ENCODE data around the gene GATB. TPM values are rescaled to one million over a fixed set of nuclear protein-coding genes. Genes with fewer than 3 reads are reported as not detected.

Gene GATB
- total RNA-seq, 3 donors from 2014 or later = 15.6 to 20.2 (median 17.2) TPM

DNA sequence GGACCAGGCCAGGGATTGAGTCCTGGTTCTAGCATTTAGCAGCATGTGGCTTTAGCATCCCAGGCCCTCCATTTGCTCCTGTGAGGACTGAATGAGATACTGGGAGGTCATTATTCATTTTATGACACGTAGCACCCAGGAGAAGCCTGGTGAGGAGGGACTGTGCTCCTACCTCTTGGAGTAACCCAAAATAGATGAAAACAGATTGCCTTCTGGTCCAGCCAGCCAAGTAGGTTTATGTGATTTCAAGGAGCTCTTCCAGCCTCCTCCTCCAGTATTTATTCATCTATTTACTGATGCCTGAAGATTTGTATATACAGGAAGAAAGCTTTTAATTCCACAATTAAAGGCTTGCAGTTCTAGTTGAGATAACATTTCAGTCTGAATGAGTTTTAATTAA, 109.3 kb downstream of the GATB start:
- intact Hi-C loops (cut with DNase I, micrococcal nuclease) = no loop called here
- Histone ChIP-seq H3K4me3 (no peak overlapping the region), H3K36me3 (ENCODE audit: low read depth) (no peaks in the 10 kb centered on the region)

DNA sequence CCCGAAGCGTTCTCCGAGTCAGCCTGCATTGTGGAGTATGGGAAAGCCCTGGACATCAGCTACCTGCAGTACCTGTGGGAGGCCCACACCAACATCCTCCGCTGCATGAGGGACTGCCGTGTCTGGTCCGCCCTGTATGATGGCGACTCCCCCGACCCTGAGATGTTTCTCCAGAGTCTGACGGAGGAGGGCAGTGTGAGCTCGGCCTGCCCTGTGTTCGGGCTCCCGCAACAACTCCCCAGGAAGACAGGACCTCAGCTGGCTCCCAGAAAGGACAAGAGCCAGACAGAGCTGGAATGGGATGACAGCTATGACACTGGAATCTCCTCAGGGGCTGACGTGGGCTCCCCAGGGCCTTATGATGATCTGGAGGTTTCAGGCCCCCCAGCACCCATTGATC, 111.3 kb downstream of the GATB start:
- Histone ChIP-seq H3K4me3 (no peak overlapping the region), H3K4me1 (ENCODE audit: low read depth) (no peaks in the 10 kb centered on the region), H3K36me3 (ENCODE audit: low read depth) (no peaks in the 10 kb centered on the region), H3K9me3 (no peaks in the 10 kb centered on the region)
- ATAC-seq (no peak), DNase-seq (peak in 1 of 3 donors; percentile 39)
- intact Hi-C loops (cut with DNase I, micrococcal nuclease) = no loop called here
- TF ChIP-seq, protein P1, sequence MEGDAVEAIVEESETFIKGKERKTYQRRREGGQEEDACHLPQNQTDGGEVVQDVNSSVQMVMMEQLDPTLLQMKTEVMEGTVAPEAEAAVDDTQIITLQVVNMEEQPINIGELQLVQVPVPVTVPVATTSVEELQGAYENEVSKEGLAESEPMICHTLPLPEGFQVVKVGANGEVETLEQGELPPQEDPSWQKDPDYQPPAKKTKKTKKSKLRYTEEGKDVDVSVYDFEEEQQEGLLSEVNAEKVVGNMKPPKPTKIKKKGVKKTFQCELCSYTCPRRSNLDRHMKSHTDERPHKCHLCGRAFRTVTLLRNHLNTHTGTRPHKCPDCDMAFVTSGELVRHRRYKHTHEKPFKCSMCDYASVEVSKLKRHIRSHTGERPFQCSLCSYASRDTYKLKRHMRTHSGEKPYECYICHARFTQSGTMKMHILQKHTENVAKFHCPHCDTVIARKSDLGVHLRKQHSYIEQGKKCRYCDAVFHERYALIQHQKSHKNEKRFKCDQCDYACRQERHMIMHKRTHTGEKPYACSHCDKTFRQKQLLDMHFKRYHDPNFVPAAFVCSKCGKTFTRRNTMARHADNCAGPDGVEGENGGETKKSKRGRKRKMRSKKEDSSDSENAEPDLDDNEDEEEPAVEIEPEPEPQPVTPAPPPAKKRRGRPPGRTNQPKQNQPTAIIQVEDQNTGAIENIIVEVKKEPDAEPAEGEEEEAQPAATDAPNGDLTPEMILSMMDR (IDR thresholded peaks at IDR 0.05) = no peak

More for the DNA sequence above, 109.3 kb downstream of the GATB start:
- no peak for DNase-seq
- TF ChIP-seq, protein P1 (IDR thresholded peaks at IDR 0.05) = no peak
- ATAC-seq = no peak
- Histone ChIP-seq H3K9me3 (no peaks in the 10 kb centered on the region), H3K4me1 (ENCODE audit: low read depth) (no peaks in the 10 kb centered on the region)

DNA sequence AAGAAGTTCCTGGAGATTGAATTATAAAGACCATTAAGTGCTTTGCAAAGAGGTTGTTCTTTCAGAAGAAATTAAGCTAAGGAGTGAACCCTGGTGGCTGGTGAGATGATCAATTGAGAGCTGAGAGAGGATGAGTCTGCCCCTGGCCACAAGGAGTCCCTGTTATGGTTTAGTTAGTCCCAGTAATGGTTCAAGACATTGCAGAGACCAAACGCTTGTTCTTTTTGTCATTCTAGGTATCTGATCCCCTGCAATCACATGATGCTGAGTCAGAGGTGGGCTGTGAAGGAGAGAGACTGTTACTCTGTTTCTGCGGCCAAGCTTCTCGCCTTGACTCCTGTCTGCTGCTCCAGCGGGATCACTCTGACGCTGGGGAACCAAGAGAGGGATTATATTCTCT, 114.5 kb downstream of the GATB start:
- ATAC-seq (no peak), DNase-seq (no peak)
- H3K4me3 ChIP-seq = no peak overlapping the region
- intact Hi-C loops (cut with DNase I, micrococcal nuclease) = no loop called here
- H3K9me3 ChIP-seq = no peaks in the 10 kb centered on the region
- H3K4me1 ChIP-seq (ENCODE audit: low read depth) = no peaks in the 10 kb centered on the region
- H3K36me3 ChIP-seq (ENCODE audit: low read depth) = no peaks in the 10 kb centered on the region
- TF ChIP-seq, protein P1 (IDR thresholded peaks at IDR 0.05) = no peak

DNA sequence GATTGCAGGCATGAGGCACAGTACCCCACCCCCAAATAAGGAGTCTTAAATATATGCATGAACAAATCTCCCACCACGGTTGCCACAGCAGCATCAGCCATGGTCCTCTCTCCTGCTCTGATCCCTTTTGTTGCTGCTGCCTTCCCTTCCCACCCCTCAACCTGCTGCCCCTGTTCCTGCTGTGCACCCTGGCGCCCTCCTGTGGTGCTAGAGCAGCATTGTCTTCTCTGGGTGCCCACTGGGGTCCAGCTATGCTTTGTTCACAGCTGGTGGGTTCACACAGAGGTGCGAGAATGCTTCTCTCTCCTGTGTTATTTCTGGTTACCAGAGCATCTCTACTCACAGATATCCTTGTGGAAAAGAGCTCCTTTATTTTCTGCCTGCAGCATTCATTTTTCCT, 116.2 kb downstream of the GATB start:
- intact Hi-C loops (cut with DNase I, micrococcal nuclease) = no loop called here
- ATAC-seq (peak; percentile 44), DNase-seq (peak in 2 of 3 donors; percentile 10 to 20)
- Histone ChIP-seq H3K9me3 (no peaks in the 10 kb centered on the region), H3K4me3 (no peak overlapping the region), H3K36me3 (ENCODE audit: low read depth) (no peaks in the 10 kb centered on the region), H3K4me1 (ENCODE audit: low read depth) (no peaks in the 10 kb centered on the region)
- TF ChIP-seq, protein P1 (IDR thresholded peaks at IDR 0.05) = peak; percentile 24

DNA sequence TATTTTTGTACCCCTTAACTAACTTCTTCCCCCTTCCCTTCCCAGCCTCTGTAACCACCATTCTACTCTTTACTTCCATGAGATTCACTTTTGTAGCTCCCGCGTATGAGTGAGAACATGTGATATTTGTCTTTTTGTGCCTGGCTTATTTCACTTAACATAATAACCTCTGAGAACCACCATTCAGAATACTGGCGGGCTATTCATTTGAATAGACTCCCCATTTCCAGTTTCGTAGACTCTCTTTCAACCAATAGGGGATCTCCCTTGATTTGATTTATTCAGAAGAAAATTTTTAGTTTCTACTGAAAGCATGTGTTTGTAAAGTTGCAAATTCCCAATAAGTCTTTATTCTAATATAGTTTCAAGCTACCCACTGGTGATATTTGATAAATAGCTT, 117.2 kb downstream of the GATB start:
- ATAC-seq = no peak

More for the DNA sequence above, 117.2 kb downstream of the GATB start:
- no peak for DNase-seq
- no peaks in the 10 kb centered on the region for H3K4me1 ChIP-seq (ENCODE audit: low read depth)
- H3K4me3 ChIP-seq = no peak overlapping the region
- TF ChIP-seq, protein P1 (IDR thresholded peaks at IDR 0.05) = no peak
- H3K9me3 ChIP-seq = no peaks in the 10 kb centered on the region
- intact Hi-C loops (cut with DNase I, micrococcal nuclease) = no loop called here
- H3K36me3 ChIP-seq (ENCODE audit: low read depth) = no peaks in the 10 kb centered on the region
